H9 (cell line): ENCODE measurements around the gene FMN1. TPM values are rescaled to one million over a fixed set of nuclear protein-coding genes. Genes with fewer than 3 reads are reported as not detected.

ENCODE experiments used
- DNase-seq: peaks from one replicate; pipeline ENCODE4 v3.0.0-alpha.2; 2017
- H2AFZ ChIP-seq: one replicate; pipeline ENCODE4 v1.6.1; 2013; ENCODE audit warnings: mild to moderate bottlenecking, low read length, control low read depth, moderate library complexity
- H2AK5ac ChIP-seq: 2 replicates; pipeline ENCODE4 v1.6.1; 2013; ENCODE audit warnings: low read length, control low read depth, mixed read lengths; ENCODE audit not compliant: insufficient read length
- H2BK120ac ChIP-seq: one replicate; pipeline ENCODE4 v1.6.1; 2013; ENCODE audit warnings: low read depth, mild to moderate bottlenecking, low read length, control low read depth, inconsistent platforms; ENCODE audit not compliant: poor library complexity, severe bottlenecking
- H2BK12ac ChIP-seq: 2 replicates; pipeline ENCODE4 v1.6.1; 2013; ENCODE audit warnings: low read length, control low read depth, mixed read lengths, low read depth; ENCODE audit not compliant: insufficient read length
- H2BK15ac ChIP-seq: 2 replicates; pipeline ENCODE4 v1.6.1; 2013; ENCODE audit warnings: low read depth, low read length, control low read depth
- H2BK20ac ChIP-seq: one replicate; pipeline ENCODE4 v1.6.1; 2013; ENCODE audit warnings: low read depth, mild to moderate bottlenecking, low read length, control low read depth, inconsistent platforms; ENCODE audit not compliant: poor library complexity, severe bottlenecking
- H2BK5ac ChIP-seq: 2 replicates; pipeline ENCODE4 v1.6.1; 2013; ENCODE audit warnings: low read length, control low read depth, mixed read lengths; ENCODE audit not compliant: insufficient read length
- H3K14ac ChIP-seq: 2 replicates; pipeline ENCODE4 v1.6.1; 2013; ENCODE audit warnings: low read length, control low read depth; ENCODE audit not compliant: insufficient read depth
- H3K18ac ChIP-seq: 2 replicates; pipeline ENCODE4 v1.6.1; 2013; ENCODE audit warnings: low read depth, mild to moderate bottlenecking, mixed read lengths, low read length, control low read depth; ENCODE audit not compliant: insufficient read length
- H3K23ac ChIP-seq: 2 replicates; pipeline ENCODE4 v1.6.1; 2013; ENCODE audit warnings: low read length, control low read depth, mixed read lengths, low read depth; ENCODE audit not compliant: insufficient read length
- H3K23me2 ChIP-seq: 2 replicates; pipeline ENCODE4 v1.6.1; 2013; ENCODE audit warnings: low read depth, mild to moderate bottlenecking, mixed read lengths, low read length, control low read depth; ENCODE audit not compliant: insufficient read length, poor library complexity, severe bottlenecking
- H3K27ac ChIP-seq: 2 replicates; pipeline ENCODE4 v1.5.1; 2013; ENCODE audit warnings: low read length, control low read depth, mixed read lengths, low read depth; ENCODE audit not compliant: insufficient read length
- H3K27me3 ChIP-seq: 2 replicates; pipeline ENCODE4 v1.6.1; 2013; ENCODE audit warnings: low read length, control low read depth, inconsistent platforms; ENCODE audit not compliant: insufficient read depth
- H3K4ac ChIP-seq: 2 replicates; pipeline ENCODE4 v1.6.1; 2013; ENCODE audit warnings: low read depth, mild to moderate bottlenecking, control low read depth, inconsistent platforms, low read length, moderate library complexity
- H3K4me1 ChIP-seq: 2 replicates; pipeline ENCODE4 v1.6.1; 2013; ENCODE audit warnings: low read length, control low read depth, inconsistent platforms; ENCODE audit not compliant: insufficient read depth
- H3K4me2 ChIP-seq: 2 replicates; pipeline ENCODE4 v1.6.1; 2013; ENCODE audit warnings: low read length, control low read depth, mixed read lengths; ENCODE audit not compliant: insufficient read length, insufficient read depth
- H3K56ac ChIP-seq: 2 replicates; pipeline ENCODE4 v1.6.1; 2013; ENCODE audit warnings: low read depth, mild to moderate bottlenecking, mixed read lengths, low read length, control low read depth; ENCODE audit not compliant: insufficient read length
- H3K79me1 ChIP-seq: 2 replicates; pipeline ENCODE4 v1.6.1; 2013; ENCODE audit warnings: low read depth, mild to moderate bottlenecking, moderate library complexity, low read length, control low read depth, inconsistent platforms; ENCODE audit not compliant: insufficient read depth, poor library complexity, severe bottlenecking
- H3K79me2 ChIP-seq: 2 replicates; pipeline ENCODE4 v1.6.1; 2013; ENCODE audit warnings: low read length, control low read depth, inconsistent platforms; ENCODE audit not compliant: insufficient read depth
- H3K9ac ChIP-seq: 2 replicates; pipeline ENCODE4 v1.6.1; 2013; ENCODE audit warnings: low read length, control low read depth, mixed read lengths; ENCODE audit not compliant: insufficient read length; ENCODE audit errors: extremely low read depth
- H3K9me3 ChIP-seq: one replicate; pipeline ENCODE4 v1.6.1; 2013; ENCODE audit warnings: low read depth, low read length, inconsistent platforms; ENCODE audit not compliant: control insufficient read depth
- H3T11ph ChIP-seq: one replicate; pipeline ENCODE4 v1.6.1; 2013; ENCODE audit warnings: mild to moderate bottlenecking, low read length, control low read depth, inconsistent platforms
- H4K20me1 ChIP-seq: one replicate; pipeline ENCODE4 v1.6.1; 2013; ENCODE audit not compliant: control insufficient read depth, insufficient read length, insufficient read depth
- H4K5ac ChIP-seq: 2 replicates; pipeline ENCODE4 v1.6.1; 2013; ENCODE audit warnings: low read depth, mild to moderate bottlenecking, mixed read lengths, low read length, control low read depth; ENCODE audit not compliant: insufficient read length
- H4K8ac ChIP-seq: replicated peaks from 2 replicates; pipeline ENCODE4 v1.6.1; 2013; ENCODE audit warnings: low read length, control low read depth, mixed read lengths, low read depth; ENCODE audit not compliant: insufficient read length
- H4K91ac ChIP-seq: 2 replicates; pipeline ENCODE4 v1.6.1; 2013; ENCODE audit warnings: low read depth, mild to moderate bottlenecking, moderate library complexity, mixed read lengths, low read length, control low read depth; ENCODE audit not compliant: insufficient read length
- H3K27ac Mint-ChIP-seq, 3 experiments: 2 replicates in 2 of 3; 3 replicates in 1 of 3; pipeline ENCODE4 v1.8.0; 2020 to 2021; ENCODE audit warnings: mixed read lengths in 3 of 3, mild to moderate bottlenecking in 1 of 3, moderate library complexity in 1 of 3
- H3K27me3 Mint-ChIP-seq: 2 replicates; pipeline ENCODE4 v1.8.0; 2021; ENCODE audit warnings: low read depth, mild to moderate bottlenecking, moderate library complexity, mixed read lengths
- H3K36me3 Mint-ChIP-seq, 3 experiments: 2 replicates in 2 of 3; 3 replicates in 1 of 3; pipeline ENCODE4 v1.8.0; 2020 to 2021; ENCODE audit warnings: low read depth in 3 of 3, mixed read lengths in 3 of 3; ENCODE audit not compliant: insufficient read depth in 1 of 3
- H3K4me1 Mint-ChIP-seq, 2 experiments: 2 replicates each; pipeline ENCODE4 v1.8.0; 2020; ENCODE audit warnings: mixed read lengths in 2 of 2
- H3K4me3 Mint-ChIP-seq, 2 experiments: 2 replicates in 1 of 2; 3 replicates in 1 of 2; pipeline ENCODE4 v1.8.0; 2020 to 2021; ENCODE audit warnings: mild to moderate bottlenecking in 2 of 2, mixed read lengths in 2 of 2, moderate library complexity in 1 of 2
- H3K9me3 Mint-ChIP-seq, 2 experiments: 2 replicates in 1 of 2; 3 replicates in 1 of 2; pipeline ENCODE4 v1.8.0; 2020; ENCODE audit warnings: mild to moderate bottlenecking in 2 of 2, mixed read lengths in 2 of 2, moderate library complexity in 1 of 2
- WGBS: extraction: QIAGEN DNeasy Blood & Tissue Kit; methylation state at CpG from one replicate; pipeline ENCODE4 v1.1.7; 2013; ENCODE audit warnings: missing lambda C conversion rate, low lambda C conversion rate, mixed read lengths; ENCODE audit not compliant: insufficient read length; ENCODE audit errors: extremely low coverage; 5-methylcytosine and 5-hydroxymethylcytosine counted together
- total RNA-seq: library from RNA; stranded (reverse); gene quantifications from 2 replicates; pipeline ENCODE4 v1.2.1, GENCODE V29; 2021
- TF ChIP-seq, protein P1 (sequence below): fragments of 200-600 bp; sonication (generic); conservative IDR thresholded peaks from 3 replicates; pipeline ENCODE4 v1.8.0; 2021; ENCODE audit warnings: antibody characterized with exemption, mild to moderate bottlenecking

FMN1 gene
- total RNA-seq, 1 experiment from 2014 or later: 1.9 TPM

DNA sequence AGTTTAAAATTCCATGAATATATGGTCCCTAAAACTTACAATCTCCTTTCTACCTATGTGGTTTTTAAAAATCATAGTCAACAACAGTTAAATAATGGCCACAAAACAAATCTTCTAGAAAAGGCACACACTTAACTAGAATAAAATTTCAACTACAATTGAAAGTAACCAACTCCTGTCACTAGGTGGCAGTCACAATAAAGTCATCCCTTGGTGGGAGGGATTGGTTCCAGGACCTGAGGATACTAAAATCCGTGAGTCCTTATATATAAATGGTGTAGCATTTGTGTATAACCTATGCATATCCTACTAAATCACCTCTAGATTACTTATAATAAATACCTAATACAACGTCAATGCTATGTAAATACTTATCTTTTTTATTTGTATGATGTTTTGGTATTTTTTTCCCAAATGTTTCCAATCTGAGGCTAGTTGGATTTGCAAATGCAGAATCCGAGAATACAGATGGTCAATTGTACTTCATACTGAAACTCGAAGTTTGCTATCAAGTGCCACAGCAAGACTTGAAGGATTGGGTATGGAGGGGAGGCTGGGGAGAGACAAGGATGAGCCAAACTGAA, 172.6 kb downstream of the FMN1 start:
- Histone ChIP-seq H3K27ac (no peak overlapping the region), H2AFZ (no peak overlapping the region), H3K79me2 (no peaks in the 10 kb centered on the region), H4K5ac (no peak overlapping the region), H3K56ac (no peak overlapping the region), H2BK12ac (no peak overlapping the region), H4K20me1 (no peaks in the 10 kb centered on the region), H2AK5ac (no peak overlapping the region), H3K14ac (no peak overlapping the region), H3K79me1 (no peaks in the 10 kb centered on the region), H3K18ac (no peak overlapping the region), H3K4me1 (peaks cover 2% of the 10 kb centered on the region; the same call in 1 of the 2 replicates), H4K8ac (no peak overlapping the region), H3K23me2 (no peaks in the 10 kb centered on the region), H3K23ac (no peak overlapping the region), H3K9me3 (no peaks in the 10 kb centered on the region), H3K9ac (no peak overlapping the region), H3K4ac (no peak overlapping the region), H3K4me2 (no peak overlapping the region), H2BK20ac (no peak overlapping the region), H2BK15ac (no peak overlapping the region), H3K27me3 (no peaks in the 10 kb centered on the region), H3T11ph (no peak overlapping the region), H2BK120ac (no peak overlapping the region), H4K91ac (no peak overlapping the region), H2BK5ac (no peak overlapping the region)
- Mint-ChIP-seq H3K36me3 (peaks cover 0 to 4% (median 0%) of the 10 kb centered on the region in 3 experiments; a peak in 2 of 7 replicates), H3K27me3 (no peaks in the 10 kb centered on the region), H3K4me1 (peaks cover 8 to 12% of the 10 kb centered on the region in 2 experiments), H3K4me3 (no peak overlapping the region), H3K27ac (no peak overlapping the region; a peak in 1 of 7 replicates), H3K9me3 (peaks cover 0 to 2% of the 10 kb centered on the region in 2 experiments; a peak in 1 of 5 replicates)
- TF ChIP-seq, protein P1, sequence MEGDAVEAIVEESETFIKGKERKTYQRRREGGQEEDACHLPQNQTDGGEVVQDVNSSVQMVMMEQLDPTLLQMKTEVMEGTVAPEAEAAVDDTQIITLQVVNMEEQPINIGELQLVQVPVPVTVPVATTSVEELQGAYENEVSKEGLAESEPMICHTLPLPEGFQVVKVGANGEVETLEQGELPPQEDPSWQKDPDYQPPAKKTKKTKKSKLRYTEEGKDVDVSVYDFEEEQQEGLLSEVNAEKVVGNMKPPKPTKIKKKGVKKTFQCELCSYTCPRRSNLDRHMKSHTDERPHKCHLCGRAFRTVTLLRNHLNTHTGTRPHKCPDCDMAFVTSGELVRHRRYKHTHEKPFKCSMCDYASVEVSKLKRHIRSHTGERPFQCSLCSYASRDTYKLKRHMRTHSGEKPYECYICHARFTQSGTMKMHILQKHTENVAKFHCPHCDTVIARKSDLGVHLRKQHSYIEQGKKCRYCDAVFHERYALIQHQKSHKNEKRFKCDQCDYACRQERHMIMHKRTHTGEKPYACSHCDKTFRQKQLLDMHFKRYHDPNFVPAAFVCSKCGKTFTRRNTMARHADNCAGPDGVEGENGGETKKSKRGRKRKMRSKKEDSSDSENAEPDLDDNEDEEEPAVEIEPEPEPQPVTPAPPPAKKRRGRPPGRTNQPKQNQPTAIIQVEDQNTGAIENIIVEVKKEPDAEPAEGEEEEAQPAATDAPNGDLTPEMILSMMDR: peak; percentile 79
- no CpG with 5 or more reads among the region's 4 CpGs for WGBS
- no peak for DNase-seq
